Omental fat pad (tissue), 4 donors: ENCODE measurements around the gene S100G. TPM values are rescaled to one million over a fixed set of nuclear protein-coding genes. Genes with fewer than 3 reads are reported as not detected.

ENCODE experiments used
- ATAC-seq: fragments of 150-250 bp; one replicate; pipeline ENCODE4 v1.9.1; 2016; ENCODE audit warnings: mild to moderate bottlenecking, moderate library complexity; ENCODE audit not compliant: low FRiP score
- DNase-seq: peaks from one replicate; pipeline ENCODE4 v3.0.0-alpha.2; 2019; ENCODE audit warnings: low spot score
- CTCF ChIP-seq, 3 donors: fragments of 450-650 bp; IDR thresholded peaks; one replicate each; pipeline ENCODE4 v1.5.1; 2016 to 2017; ENCODE audit warnings: antibody characterized with exemption in 3 of 3, mild to moderate bottlenecking in 3 of 3, moderate library complexity in 2 of 3
- total RNA-seq, 4 donors: library from RNA; depleted of rRNA; stranded (reverse); fragments of >200 nt; gene quantifications; one replicate each; pipeline ENCODE4 v1.1.0, GENCODE V29; 2016

The S100G gene
- total RNA-seq, 4 donors from 2014 or later = not detected

GRCh38 chrX:16633754-16634153 is 16.2 kb upstream of the S100G start:
- no peak for DNase-seq
- no peak for ATAC-seq
- TF ChIP-seq CTCF (IDR thresholded peaks at IDR 0.05) = no peak

- no peak for TF ChIP-seq CTCF (IDR thresholded peaks at IDR 0.05)
- ATAC-seq = no peak
- DNase-seq = no peak
Observed at GRCh38 chrX:16635040-16635439, 14.9 kb upstream of the S100G start.

DNA sequence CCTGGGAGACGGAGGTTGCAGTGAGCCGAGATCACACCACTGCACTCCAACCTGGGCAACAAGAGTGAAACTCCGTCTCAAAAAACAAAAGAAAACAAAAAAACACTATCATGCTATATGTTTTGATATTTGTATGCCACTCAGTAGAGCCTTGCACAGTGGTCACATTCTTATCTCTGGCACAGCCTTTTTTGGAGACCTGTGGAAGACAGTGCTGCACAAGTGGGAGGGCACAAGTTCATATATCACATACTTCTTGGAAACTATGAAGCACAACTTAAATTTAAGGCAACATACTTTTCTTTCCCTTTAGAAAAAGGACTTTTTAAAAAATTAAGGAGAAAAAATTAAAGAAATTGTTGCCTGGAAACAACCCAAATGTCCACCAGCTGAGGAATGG is 14.4 kb upstream of the S100G start:
- ATAC-seq (no peak), DNase-seq (no peak)
- no peak for TF ChIP-seq CTCF (IDR thresholded peaks at IDR 0.05)

- ATAC-seq (no peak), DNase-seq (no peak)
- no peak for TF ChIP-seq CTCF (IDR thresholded peaks at IDR 0.05)
Observed at GRCh38 chrX:16638533-16638932, 11.4 kb upstream of the S100G start.

GRCh38 chrX:16639966-16640365 is 10.0 kb upstream of the S100G start:
- no peak for DNase-seq
- no peak for ATAC-seq
- no peak for TF ChIP-seq CTCF (IDR thresholded peaks at IDR 0.05)

GRCh38 chrX:16640823-16641222 is 9.1 kb upstream of the S100G start:
- ATAC-seq = no peak
- TF ChIP-seq CTCF (IDR thresholded peaks at IDR 0.05) = no peak
- DNase-seq = no peak

DNA sequence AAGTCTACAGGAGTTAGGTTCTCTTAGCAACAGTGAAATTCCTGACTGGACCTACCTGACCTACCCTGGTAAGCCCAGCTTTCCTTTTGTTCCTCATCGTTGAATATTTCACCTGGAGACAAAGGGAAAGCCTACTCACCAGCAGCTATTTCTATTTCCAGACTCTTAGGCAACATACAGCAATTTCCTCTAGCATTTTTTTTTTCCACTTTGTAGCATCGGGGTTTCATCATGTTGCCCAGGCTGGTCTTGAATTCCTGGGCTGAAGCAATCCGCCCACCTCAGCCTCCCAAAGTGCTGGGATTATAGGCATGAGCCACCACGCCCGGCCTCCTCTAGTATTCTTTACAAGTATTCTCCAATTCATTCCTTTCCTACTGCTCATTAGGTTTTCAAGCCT is 6.8 kb upstream of the S100G start:
- TF ChIP-seq CTCF (IDR thresholded peaks at IDR 0.05) = no peak
- no peak for DNase-seq

More for the DNA sequence above, 6.8 kb upstream of the S100G start:
- no peak for ATAC-seq
